Keratinocyte (primary cell): ENCODE data around the gene ARHGEF25. TPM values are rescaled to one million over a fixed set of nuclear protein-coding genes. Genes with fewer than 3 reads are reported as not detected.
"Not testable (repeated sequence)": the region's sequence is repeated elsewhere in the genome, so short reads cannot be mapped to it uniquely, and the experiment has no call there.

Source experiments
- DNase-seq: peaks from one replicate; pipeline ENCODE4 v3.0.0-alpha.2; 2011; ENCODE audit warnings: low read depth, missing footprints, low spot score
- FAIRE-seq: peaks from 2 replicates; lab custom pipeline; 2011; peaks lifted over from hg19 to GRCh38; lab: Jason Lieb, UNC
- H2AFZ ChIP-seq: 2 replicates; pipeline ENCODE4 v1.6.0; 2012; ENCODE audit warnings: low read length, control low read depth, inconsistent platforms; ENCODE audit not compliant: control insufficient read depth
- H3K27ac ChIP-seq: 2 replicates; pipeline ENCODE4 v1.5.1; 2011; ENCODE audit warnings: low read length; ENCODE audit not compliant: control insufficient read depth, insufficient read depth
- H3K27me3 ChIP-seq: 3 replicates; pipeline ENCODE4 v1.6.0; 2011; ENCODE audit warnings: low read length; ENCODE audit not compliant: control insufficient read depth, insufficient read depth; ENCODE audit errors: extremely low read depth
- H3K36me3 ChIP-seq, 2 experiments: 2 replicates in 1 of 2; 3 replicates in 1 of 2; pipeline ENCODE4 v1.5.1; 2011; ENCODE audit warnings: low read length in 2 of 2, mild to moderate bottlenecking in 1 of 2; ENCODE audit not compliant: control insufficient read depth in 2 of 2, insufficient read depth in 2 of 2; ENCODE audit errors: extremely low read depth in 1 of 2
- H3K4me1 ChIP-seq: 3 replicates; pipeline ENCODE4 v1.5.1; 2011; ENCODE audit warnings: low read length; ENCODE audit not compliant: control insufficient read depth, insufficient read depth; ENCODE audit errors: extremely low read depth
- H3K4me2 ChIP-seq: 3 replicates; pipeline ENCODE4 v1.6.0; 2011; ENCODE audit warnings: low read depth, low read length; ENCODE audit not compliant: control insufficient read depth, insufficient read depth; ENCODE audit errors: extremely low read depth
- H3K4me3 ChIP-seq, 3 experiments: fragments of 200-600 bp in 1 of 3; sonication (generic) in 1 of 3; 2 replicates in 2 of 3; 3 replicates in 1 of 3; pipeline ENCODE4 v1.5.1; 2011 to 2016; ENCODE audit warnings: low read length in 3 of 3, mild to moderate bottlenecking in 3 of 3, control low read depth in 2 of 3, inconsistent platforms in 1 of 3, low read depth in 1 of 3, mixed read lengths in 1 of 3, mixed run types in 1 of 3, moderate library complexity in 1 of 3; ENCODE audit not compliant: control insufficient read depth in 2 of 3, insufficient read depth in 2 of 3; ENCODE audit errors: extremely low read depth in 1 of 3
- H3K79me2 ChIP-seq: 2 replicates; pipeline ENCODE4 v1.6.0; 2012; ENCODE audit warnings: low read length; ENCODE audit not compliant: control insufficient read depth, insufficient read depth
- H3K9ac ChIP-seq: 3 replicates; pipeline ENCODE4 v1.6.0; 2011; ENCODE audit warnings: low read length; ENCODE audit not compliant: control insufficient read depth, insufficient read depth; ENCODE audit errors: extremely low read depth
- H3K9me1 ChIP-seq: 3 replicates; pipeline ENCODE4 v1.6.0; 2011; ENCODE audit warnings: low read length; ENCODE audit not compliant: control insufficient read depth, insufficient read depth; ENCODE audit errors: extremely low read depth
- H3K9me3 ChIP-seq: 2 replicates; pipeline ENCODE4 v1.5.1; 2012; ENCODE audit warnings: low read depth, low read length; ENCODE audit not compliant: control insufficient read depth
- H4K20me1 ChIP-seq: 3 replicates; pipeline ENCODE4 v1.6.0; 2011; ENCODE audit warnings: low read length; ENCODE audit not compliant: control insufficient read depth, insufficient read depth; ENCODE audit errors: extremely low read depth
- EZH2 ChIP-seq: IDR thresholded peaks from one replicate; pipeline ENCODE4 v1.6.1; 2012; ENCODE audit warnings: inconsistent platforms, mild to moderate bottlenecking, low read length, moderate library complexity
- dilution Hi-C: fragments of 300-500 bp; cut with MboI; formaldehyde crosslinking; loops from one replicate; pipeline ENCODE4 v1.7.0; 2020; ENCODE audit warnings: low sequenced_read_pairs; ENCODE audit not compliant: extremely low pct_ligation_motif_present
- polyA plus RNA-seq, 5 experiments: library from polyadenylated mRNA; depleted of rRNA in 3 of 5; stranded (reverse) in 3 of 5; stranded (forward) in 1 of 5; unstranded in 1 of 5; fragments of >200 nt; gene quantifications; 1 replicate in 1 of 5; 2 replicates in 3 of 5; 3 replicates in 1 of 5; pipeline versions ENCODE4 v1.2.1 to v1.2.3, GENCODE V29; 2011 to 2012; ENCODE audit warnings: missing spikeins in 2 of 5, low read depth in 1 of 5, low replicate concordance in 1 of 5
- TF ChIP-seq, protein P1 (sequence below), 3 experiments: IDR thresholded peaks in 1 of 3; conservative IDR thresholded peaks in 1 of 3; optimal IDR thresholded peaks in 1 of 3; 2 replicates in 2 of 3; 3 replicates in 1 of 3; pipeline versions ENCODE3 to v1.5.1; 2011; ENCODE audit warnings: low read length in 3 of 3, mild to moderate bottlenecking in 3 of 3, moderate library complexity in 2 of 3, control low read depth in 1 of 3, inconsistent platforms in 1 of 3; ENCODE audit not compliant: insufficient read depth in 2 of 3; ENCODE audit errors: extremely low read depth in 1 of 3

The ARHGEF25 gene
- polyA plus RNA-seq, 1 donor (not counting 4 experiments of a cell fraction or from before 2014, with no cell fraction given) = 0.12 TPM

DNA sequence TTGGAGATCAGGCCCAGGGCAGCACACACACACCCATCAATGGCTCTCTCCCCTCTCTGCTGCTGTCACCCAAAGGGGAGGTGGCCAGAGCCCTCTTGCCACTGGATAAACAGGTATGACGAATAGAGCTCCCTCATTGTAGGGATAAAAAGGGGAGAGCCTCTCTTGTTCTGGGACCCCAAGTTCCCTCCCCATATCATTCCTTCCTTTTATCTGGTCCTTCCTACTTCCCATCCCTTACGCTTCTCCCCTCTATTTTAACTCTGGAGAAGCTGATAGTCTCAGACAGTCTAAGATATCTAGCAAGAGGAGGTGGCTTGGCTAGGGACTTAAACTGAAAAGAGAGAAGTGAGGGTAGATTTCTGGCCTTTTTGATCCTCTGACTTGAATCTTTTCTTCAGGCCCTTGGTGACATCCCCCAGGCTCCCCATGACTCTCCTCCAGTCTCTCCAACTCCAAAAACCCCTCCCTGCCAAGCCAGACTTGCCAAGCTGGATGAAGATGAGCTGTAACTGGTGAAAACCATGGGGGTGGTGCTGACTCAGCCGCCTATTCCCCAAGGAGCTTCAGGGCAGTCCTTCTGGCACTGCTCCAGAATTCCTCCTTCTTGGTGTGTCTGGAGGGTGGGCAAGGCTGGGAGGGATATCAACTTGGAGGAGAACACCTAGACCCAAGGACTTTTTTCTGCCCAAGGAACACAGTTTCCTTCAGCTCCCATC, 5.3 kb downstream of the ARHGEF25 start:
- H4K20me1 ChIP-seq = no peaks in the 10 kb centered on the region
- peaks cover 73% of the 10 kb centered on the region for H3K27me3 ChIP-seq
- H3K27ac ChIP-seq = no peak overlapping the region
- FAIRE-seq (no peak), DNase-seq (peak; percentile 26)
- no peak overlapping the region for H3K9ac ChIP-seq
- no peak overlapping the region for H2AFZ ChIP-seq
- H3K4me1 ChIP-seq = peaks cover 12% of the 10 kb centered on the region
- no peaks in the 10 kb centered on the region for H3K79me2 ChIP-seq
- H3K4me2 ChIP-seq = no peak overlapping the region
- no peak overlapping the region for H3K4me3 ChIP-seq
- H3K9me1 ChIP-seq = no peaks in the 10 kb centered on the region
- dilution Hi-C loops = no loop called here
- no peaks in the 10 kb centered on the region for H3K36me3 ChIP-seq
- no peaks in the 10 kb centered on the region for H3K9me3 ChIP-seq
- TF ChIP-seq EZH2 = no peak
- TF ChIP-seq, protein P1, sequence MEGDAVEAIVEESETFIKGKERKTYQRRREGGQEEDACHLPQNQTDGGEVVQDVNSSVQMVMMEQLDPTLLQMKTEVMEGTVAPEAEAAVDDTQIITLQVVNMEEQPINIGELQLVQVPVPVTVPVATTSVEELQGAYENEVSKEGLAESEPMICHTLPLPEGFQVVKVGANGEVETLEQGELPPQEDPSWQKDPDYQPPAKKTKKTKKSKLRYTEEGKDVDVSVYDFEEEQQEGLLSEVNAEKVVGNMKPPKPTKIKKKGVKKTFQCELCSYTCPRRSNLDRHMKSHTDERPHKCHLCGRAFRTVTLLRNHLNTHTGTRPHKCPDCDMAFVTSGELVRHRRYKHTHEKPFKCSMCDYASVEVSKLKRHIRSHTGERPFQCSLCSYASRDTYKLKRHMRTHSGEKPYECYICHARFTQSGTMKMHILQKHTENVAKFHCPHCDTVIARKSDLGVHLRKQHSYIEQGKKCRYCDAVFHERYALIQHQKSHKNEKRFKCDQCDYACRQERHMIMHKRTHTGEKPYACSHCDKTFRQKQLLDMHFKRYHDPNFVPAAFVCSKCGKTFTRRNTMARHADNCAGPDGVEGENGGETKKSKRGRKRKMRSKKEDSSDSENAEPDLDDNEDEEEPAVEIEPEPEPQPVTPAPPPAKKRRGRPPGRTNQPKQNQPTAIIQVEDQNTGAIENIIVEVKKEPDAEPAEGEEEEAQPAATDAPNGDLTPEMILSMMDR (optimal IDR thresholded peaks at IDR 0.05 in 1 of 3, IDR thresholded peaks at IDR 0.05 in 1 of 3, conservative IDR thresholded peaks at IDR 0.05 in 1 of 3; ENCODE audit: extremely low read depth in 1 of 3, insufficient read depth in 2 of 3, low read length in 3 of 3) = no peak

DNA sequence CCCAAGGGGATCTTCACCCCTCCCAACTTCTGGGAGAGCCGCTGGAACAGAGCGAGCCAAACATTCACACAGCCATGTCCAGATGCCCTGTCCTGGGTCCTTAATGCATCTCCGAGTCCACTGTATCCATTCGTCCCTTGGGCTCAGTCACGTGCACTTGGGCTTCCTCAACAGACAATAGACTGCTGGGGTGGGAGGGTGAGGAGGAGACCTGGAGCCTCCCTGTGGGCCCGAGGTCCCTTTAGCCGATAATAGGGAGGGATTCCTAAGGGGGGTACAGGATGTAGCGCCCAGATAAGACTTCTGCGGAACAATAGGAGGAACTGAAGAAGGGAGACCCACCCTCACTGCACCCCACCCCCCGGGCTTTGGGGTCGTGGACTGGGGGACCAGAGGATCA, 6.7 kb downstream of the ARHGEF25 start:
- Histone ChIP-seq H3K4me3 (no peak overlapping the region), H3K9ac (no peak overlapping the region), H2AFZ (no peak overlapping the region), H4K20me1 (peaks cover 3% of the 10 kb centered on the region), H3K36me3 (no peaks in the 10 kb centered on the region), H3K27me3 (peaks cover 75% of the 10 kb centered on the region), H3K79me2 (no peaks in the 10 kb centered on the region), H3K4me2 (no peak overlapping the region), H3K9me3 (no peaks in the 10 kb centered on the region), H3K27ac (no peak overlapping the region), H3K9me1 (no peaks in the 10 kb centered on the region), H3K4me1 (peaks cover 17% of the 10 kb centered on the region)
- dilution Hi-C loops = no loop called here
- TF ChIP-seq EZH2 = no peak
- TF ChIP-seq, protein P1 (optimal IDR thresholded peaks at IDR 0.05 in 1 of 3, IDR thresholded peaks at IDR 0.05 in 1 of 3, conservative IDR thresholded peaks at IDR 0.05 in 1 of 3; ENCODE audit: extremely low read depth in 1 of 3, insufficient read depth in 2 of 3, low read length in 3 of 3) = no peak
- FAIRE-seq = no peak
- no peak for DNase-seq

- H4K20me1 ChIP-seq, H3K79me2 ChIP-seq, H3K36me3 ChIP-seq, H3K9me3 ChIP-seq, H3K27ac ChIP-seq, H3K4me3 ChIP-seq, H3K9me1 ChIP-seq, FAIRE-seq, dilution Hi-C loops, H3K4me2 ChIP-seq, DNase-seq, H2AFZ ChIP-seq, H3K9ac ChIP-seq: not testable (repeated sequence)
- Histone ChIP-seq H3K4me1 (peaks cover 17% of the 10 kb centered on the region), H3K27me3 (peaks cover 75% of the 10 kb centered on the region)
Observed at GRCh38 chr12:57618431-57618830, 7.2 kb downstream of the ARHGEF25 start.
